HEK293 (cell line): Measurements from ENCODE around the gene PIM1.

Experiments used
- BCL11B ChIP-seq: fragments of 450-650 bp; formaldehyde crosslinking; IDR thresholded peaks from 2 replicates; pipeline ENCODE4 v1.5.1; 2016; ENCODE audit warnings: low read depth, missing biosample characterization, missing genetic modification characterization
- HOXA7 ChIP-seq: sonication (generic); formaldehyde crosslinking; IDR thresholded peaks from 2 replicates; pipeline ENCODE4 v1.8.1; 2022; ENCODE audit warnings: missing genetic modification reagents, borderline replicate concordance
- MZF1 ChIP-seq: fragments of 450-650 bp; formaldehyde crosslinking; IDR thresholded peaks from 2 replicates; pipeline ENCODE4 v1.5.1; 2017; ENCODE audit warnings: missing biosample characterization, missing genetic modification characterization, borderline replicate concordance
- OSR2 ChIP-seq: fragments of 450-650 bp; formaldehyde crosslinking; IDR thresholded peaks from 2 replicates; pipeline ENCODE4 v1.5.1; 2016; ENCODE audit warnings: missing biosample characterization, missing genetic modification characterization
- SP3 ChIP-seq: fragments of 450-650 bp; formaldehyde crosslinking; IDR thresholded peaks from 2 replicates; pipeline ENCODE4 v1.5.1; 2016; ENCODE audit warnings: missing biosample characterization, missing genetic modification characterization
- TCF7L2 ChIP-seq: IDR thresholded peaks from 2 replicates; pipeline ENCODE4 v1.6.1; 2011; ENCODE audit warnings: low read depth, mild to moderate bottlenecking, inconsistent platforms, low read length, moderate library complexity, borderline replicate concordance
- TRIM28 ChIP-seq: IDR thresholded peaks from 2 replicates; pipeline ENCODE4 v1.6.1; 2011; ENCODE audit warnings: low read length, control low read depth, borderline replicate concordance
- TSHZ1 ChIP-seq: fragments of 450-650 bp; formaldehyde crosslinking; IDR thresholded peaks from 2 replicates; pipeline ENCODE4 v1.5.1; 2016; ENCODE audit warnings: missing biosample characterization, missing genetic modification characterization, borderline replicate concordance
- YY2 ChIP-seq: fragments of 450-650 bp; formaldehyde crosslinking; IDR thresholded peaks from 2 replicates; pipeline ENCODE4 v1.5.1; 2016; ENCODE audit warnings: missing biosample characterization, missing genetic modification characterization
- ZFP3 ChIP-seq: fragments of 450-650 bp; formaldehyde crosslinking; IDR thresholded peaks from 2 replicates; pipeline ENCODE4 v1.5.1; 2016; ENCODE audit warnings: low read depth, missing biosample characterization, missing genetic modification characterization
- ZNF10 ChIP-seq: fragments of 450-650 bp; formaldehyde crosslinking; IDR thresholded peaks from 2 replicates; pipeline ENCODE4 v1.5.1; 2017; ENCODE audit warnings: missing biosample characterization, missing genetic modification characterization
- ZNF112 ChIP-seq: fragments of 450-650 bp; formaldehyde crosslinking; IDR thresholded peaks from 2 replicates; pipeline ENCODE4 v1.5.0; 2017; ENCODE audit warnings: missing biosample characterization, missing genetic modification characterization
- ZNF133 ChIP-seq: fragments of 450-650 bp; formaldehyde crosslinking; IDR thresholded peaks from 2 replicates; pipeline ENCODE4 v1.5.1; 2016; ENCODE audit warnings: missing biosample characterization, missing genetic modification characterization
- ZNF138 ChIP-seq: fragments of 450-650 bp; formaldehyde crosslinking; IDR thresholded peaks from 2 replicates; pipeline ENCODE4 v1.5.1; 2016; ENCODE audit warnings: missing biosample characterization, missing genetic modification characterization, borderline replicate concordance
- ZNF24 ChIP-seq: fragments of 450-650 bp; formaldehyde crosslinking; IDR thresholded peaks from 2 replicates; pipeline ENCODE4 v1.5.1; 2016; ENCODE audit warnings: missing biosample characterization, missing genetic modification characterization
- ZNF600 ChIP-seq: fragments of 450-650 bp; formaldehyde crosslinking; IDR thresholded peaks from 2 replicates; pipeline ENCODE4 v1.5.1; 2016; ENCODE audit warnings: missing biosample characterization, missing genetic modification characterization
- ZNF639 ChIP-seq: fragments of 450-650 bp; formaldehyde crosslinking; IDR thresholded peaks from 2 replicates; pipeline ENCODE4 v1.5.1; 2016; ENCODE audit warnings: missing biosample characterization, missing genetic modification characterization
- ZNF704 ChIP-seq: fragments of 450-650 bp; formaldehyde crosslinking; IDR thresholded peaks from 2 replicates; pipeline ENCODE4 v1.5.1; 2016; ENCODE audit warnings: missing biosample characterization, missing genetic modification characterization
- ZNF776 ChIP-seq: fragments of 450-650 bp; formaldehyde crosslinking; IDR thresholded peaks from 2 replicates; pipeline ENCODE4 v1.5.0; 2017; ENCODE audit warnings: missing biosample characterization, missing genetic modification characterization, borderline replicate concordance
- ZNF837 ChIP-seq: fragments of 450-650 bp; formaldehyde crosslinking; IDR thresholded peaks from 2 replicates; pipeline ENCODE4 v1.5.1; 2016; ENCODE audit warnings: missing biosample characterization, missing genetic modification characterization
- ZSCAN30 ChIP-seq: fragments of 450-650 bp; IDR thresholded peaks from 2 replicates; pipeline ENCODE4 v1.5.1; 2018; ENCODE audit warnings: missing biosample characterization, mild to moderate bottlenecking, missing genetic modification characterization, moderate library complexity
- ZXDB ChIP-seq: fragments of 450-650 bp; formaldehyde crosslinking; IDR thresholded peaks from 2 replicates; pipeline ENCODE4 v1.5.1; 2016; ENCODE audit warnings: missing biosample characterization, missing genetic modification characterization
- TF ChIP-seq, protein P1 (sequence below): fragments of 450-650 bp; formaldehyde crosslinking; IDR thresholded peaks from 2 replicates; pipeline ENCODE4 v1.5.1; 2016; ENCODE audit warnings: missing biosample characterization, missing genetic modification characterization, borderline replicate concordance
- TF ChIP-seq, protein P2 (sequence below): fragments of 450-650 bp; formaldehyde crosslinking; IDR thresholded peaks from 2 replicates; pipeline ENCODE4 v1.5.1; 2016; ENCODE audit warnings: missing biosample characterization, missing genetic modification characterization

The PIM1 gene

DNA sequence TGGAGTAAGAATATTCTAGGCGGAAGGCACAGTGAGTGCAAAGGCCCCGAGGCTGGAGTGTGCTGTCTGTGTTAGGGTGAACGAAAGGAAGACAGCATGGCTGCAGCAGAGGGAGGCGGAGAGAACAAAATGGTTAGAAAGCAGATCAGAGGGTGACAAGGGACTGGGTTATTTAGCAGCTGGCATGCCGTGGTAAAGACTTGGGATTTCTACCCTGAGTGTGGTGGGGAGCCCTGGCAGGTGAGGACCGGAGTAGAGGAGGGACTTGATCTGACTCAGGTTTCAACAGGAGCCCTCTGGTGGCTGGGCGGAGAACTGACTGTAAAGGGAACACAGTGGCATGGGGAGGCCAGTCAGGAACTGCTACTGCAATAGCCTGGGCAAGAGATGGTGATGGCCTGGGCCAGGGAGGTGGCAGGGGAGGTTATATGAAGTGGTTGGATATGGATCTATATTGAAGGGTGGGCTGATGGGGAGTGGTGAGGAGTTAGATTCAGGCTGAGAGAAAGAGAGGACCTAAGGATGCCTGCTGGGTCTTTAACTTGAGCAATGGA is 38.0 kb downstream of the PIM1 start (continued):
- TF ChIP-seq ZNF776 (tag by site-specific recombination) (no peak), SP3 (no peak), TSHZ1 (no peak), ZNF112 (tag by site-specific recombination) (no peak), ZNF24 (0 out of 2 replicates have a peak, but pooled peaks have one; percentile 24), YY2 (tag by site-specific recombination) (no peak; the same call in 1 of the 2 replicates), ZNF704 (tag by site-specific recombination) (no peak), BCL11B (tag by site-specific recombination) (no peak), ZNF837 (no peak), OSR2 (tag by site-specific recombination) (no peak), ZXDB (tag by site-specific recombination) (peak; percentile 40; the same call in 1 of the 2 replicates), ZNF600 (peak; percentile 64; the same call in 1 of the 2 replicates), TRIM28 (no peak), ZNF10 (no peak), TCF7L2 (no peak), ZNF639 (tag by site-specific recombination) (no peak), ZNF138 (no peak), HOXA7 (CRISPR knock-in tag) (no peak), ZSCAN30 (tag by site-specific recombination) (peak; percentile 60; the same call in 1 of the 2 replicates), ZFP3 (tag by site-specific recombination) (no peak), MZF1 (tag by site-specific recombination) (peak; percentile 35; the same call in 1 of the 2 replicates), ZNF133 (tag by site-specific recombination) (no peak)
- TF ChIP-seq, protein P1, sequence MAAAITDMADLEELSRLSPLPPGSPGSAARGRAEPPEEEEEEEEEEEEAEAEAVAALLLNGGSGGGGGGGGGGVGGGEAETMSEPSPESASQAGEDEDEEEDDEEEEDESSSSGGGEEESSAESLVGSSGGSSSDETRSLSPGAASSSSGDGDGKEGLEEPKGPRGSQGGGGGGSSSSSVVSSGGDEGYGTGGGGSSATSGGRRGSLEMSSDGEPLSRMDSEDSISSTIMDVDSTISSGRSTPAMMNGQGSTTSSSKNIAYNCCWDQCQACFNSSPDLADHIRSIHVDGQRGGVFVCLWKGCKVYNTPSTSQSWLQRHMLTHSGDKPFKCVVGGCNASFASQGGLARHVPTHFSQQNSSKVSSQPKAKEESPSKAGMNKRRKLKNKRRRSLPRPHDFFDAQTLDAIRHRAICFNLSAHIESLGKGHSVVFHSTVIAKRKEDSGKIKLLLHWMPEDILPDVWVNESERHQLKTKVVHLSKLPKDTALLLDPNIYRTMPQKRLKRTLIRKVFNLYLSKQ (tag by site-specific recombination) = no peak
- TF ChIP-seq, protein P2, sequence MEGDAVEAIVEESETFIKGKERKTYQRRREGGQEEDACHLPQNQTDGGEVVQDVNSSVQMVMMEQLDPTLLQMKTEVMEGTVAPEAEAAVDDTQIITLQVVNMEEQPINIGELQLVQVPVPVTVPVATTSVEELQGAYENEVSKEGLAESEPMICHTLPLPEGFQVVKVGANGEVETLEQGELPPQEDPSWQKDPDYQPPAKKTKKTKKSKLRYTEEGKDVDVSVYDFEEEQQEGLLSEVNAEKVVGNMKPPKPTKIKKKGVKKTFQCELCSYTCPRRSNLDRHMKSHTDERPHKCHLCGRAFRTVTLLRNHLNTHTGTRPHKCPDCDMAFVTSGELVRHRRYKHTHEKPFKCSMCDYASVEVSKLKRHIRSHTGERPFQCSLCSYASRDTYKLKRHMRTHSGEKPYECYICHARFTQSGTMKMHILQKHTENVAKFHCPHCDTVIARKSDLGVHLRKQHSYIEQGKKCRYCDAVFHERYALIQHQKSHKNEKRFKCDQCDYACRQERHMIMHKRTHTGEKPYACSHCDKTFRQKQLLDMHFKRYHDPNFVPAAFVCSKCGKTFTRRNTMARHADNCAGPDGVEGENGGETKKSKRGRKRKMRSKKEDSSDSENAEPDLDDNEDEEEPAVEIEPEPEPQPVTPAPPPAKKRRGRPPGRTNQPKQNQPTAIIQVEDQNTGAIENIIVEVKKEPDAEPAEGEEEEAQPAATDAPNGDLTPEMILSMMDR (tag by site-specific recombination) = peak; percentile 85
